Activated naive CD4-positive, alpha-beta T cell treated with anti-CD3 and anti-CD28 coated beads, Interleukin-2, amount 50 U/mL, for 24 hours (primary cell): ENCODE data around the gene CCDC80.
"Not testable (repeated sequence)": the region's sequence is repeated elsewhere in the genome, so short reads cannot be mapped to it uniquely, and the experiment has no call there.

Experiments used
- H3K27ac Mint-ChIP-seq: one replicate; pipeline ENCODE4 v1.8.0; 2021; ENCODE audit warnings: mild to moderate bottlenecking, mixed read lengths
- H3K27me3 Mint-ChIP-seq: one replicate; pipeline ENCODE4 v1.8.0; 2021; ENCODE audit warnings: mixed read lengths
- H3K36me3 Mint-ChIP-seq: one replicate; pipeline ENCODE4 v1.8.0; 2021; ENCODE audit warnings: mixed read lengths
- H3K4me1 Mint-ChIP-seq: one replicate; pipeline ENCODE4 v1.8.0; 2021; ENCODE audit warnings: mixed read lengths
- H3K4me3 Mint-ChIP-seq: one replicate; pipeline ENCODE4 v1.8.0; 2021; ENCODE audit warnings: mild to moderate bottlenecking, mixed read lengths
- H3K9me3 Mint-ChIP-seq: one replicate; pipeline ENCODE4 v1.8.0; 2021; ENCODE audit warnings: mixed read lengths

CCDC80 gene

DNA sequence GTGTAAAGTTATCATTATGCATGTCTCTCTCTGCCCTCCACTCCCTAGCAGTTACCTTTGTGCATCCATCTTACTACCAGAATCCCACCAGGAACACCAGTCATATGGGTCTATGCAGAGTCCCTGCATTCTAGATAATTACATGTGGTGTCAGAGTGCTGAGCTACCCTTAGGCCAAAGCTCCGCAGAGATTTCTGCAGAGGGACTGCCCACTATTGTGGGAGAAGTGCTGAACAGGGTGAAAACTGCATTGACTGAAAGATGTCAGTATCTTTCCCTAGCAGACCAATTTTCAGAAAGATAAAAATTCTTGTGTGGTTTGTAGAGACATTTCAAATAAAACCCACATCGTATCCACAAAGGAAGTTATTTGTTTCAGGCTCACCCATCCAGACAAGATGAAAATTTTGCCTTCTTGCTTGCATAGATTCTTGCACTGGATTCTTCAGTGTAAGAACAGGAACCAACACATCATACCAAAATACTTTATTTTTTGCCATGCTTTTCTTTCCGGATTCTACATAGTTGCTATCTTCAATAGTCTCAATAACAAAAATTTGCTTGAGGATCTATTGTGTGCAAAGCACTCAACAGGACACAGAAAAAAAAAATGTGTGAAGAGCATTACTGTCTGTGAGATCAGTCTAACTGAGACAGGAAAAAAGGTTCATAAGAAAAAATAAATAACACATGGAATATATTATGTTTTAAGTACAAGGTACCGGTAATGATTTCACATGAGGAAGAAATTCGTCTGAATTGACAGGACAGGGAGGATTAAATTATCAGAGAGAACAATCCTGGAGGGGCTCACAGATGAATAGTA is 32.0 kb upstream of the CCDC80 start:
- no peaks in the 10 kb centered on the region for H3K36me3 Mint-ChIP-seq
- H3K27ac Mint-ChIP-seq: no peak overlapping the region
- H3K4me3 Mint-ChIP-seq: no peak overlapping the region
- peaks cover 54% of the 10 kb centered on the region for H3K4me1 Mint-ChIP-seq
- no peaks in the 10 kb centered on the region for H3K9me3 Mint-ChIP-seq
- H3K27me3 Mint-ChIP-seq: no peaks in the 10 kb centered on the region

DNA sequence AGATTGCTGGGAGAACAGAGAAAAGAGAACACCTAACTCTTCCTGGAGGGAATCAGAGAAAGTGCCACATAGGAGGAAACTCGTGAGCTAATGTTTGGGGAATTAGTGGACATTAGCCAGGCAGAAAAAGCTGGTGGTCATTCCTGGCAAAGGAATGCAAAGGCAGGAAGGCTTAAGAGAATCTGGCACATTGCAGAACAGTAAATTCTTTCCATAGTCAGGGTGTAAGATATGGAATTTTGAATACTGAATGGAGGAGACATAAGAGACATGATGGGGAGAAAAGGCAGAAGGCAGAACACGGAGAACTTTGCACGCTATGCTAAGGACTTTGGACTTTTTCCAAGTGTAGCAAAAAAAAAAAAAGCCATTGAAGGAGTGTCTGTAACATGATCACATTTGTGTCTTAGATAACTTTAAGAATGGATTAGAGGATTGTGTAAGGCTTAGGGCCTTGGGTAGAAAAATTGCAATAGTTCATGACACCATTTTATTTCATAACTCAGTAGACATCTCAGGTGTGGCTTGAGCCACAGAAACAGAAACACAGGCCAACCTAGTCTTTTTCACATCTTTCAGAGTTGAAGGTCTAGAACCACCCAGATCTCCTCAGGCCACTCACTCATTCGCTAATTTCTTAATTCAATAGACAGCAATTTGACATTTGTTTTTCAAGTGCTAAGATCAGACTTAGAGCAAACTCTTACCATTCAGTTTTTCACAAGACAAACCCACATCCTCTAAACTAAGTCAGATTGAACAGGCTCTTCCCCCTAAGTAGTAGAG is 31.2 kb upstream of the CCDC80 start:
- H3K27ac Mint-ChIP-seq: no peak overlapping the region
- peaks cover 47% of the 10 kb centered on the region for H3K4me1 Mint-ChIP-seq
- no peaks in the 10 kb centered on the region for H3K9me3 Mint-ChIP-seq
- no peak overlapping the region for H3K4me3 Mint-ChIP-seq
- H3K36me3 Mint-ChIP-seq: no peaks in the 10 kb centered on the region
- H3K27me3 Mint-ChIP-seq: no peaks in the 10 kb centered on the region

DNA sequence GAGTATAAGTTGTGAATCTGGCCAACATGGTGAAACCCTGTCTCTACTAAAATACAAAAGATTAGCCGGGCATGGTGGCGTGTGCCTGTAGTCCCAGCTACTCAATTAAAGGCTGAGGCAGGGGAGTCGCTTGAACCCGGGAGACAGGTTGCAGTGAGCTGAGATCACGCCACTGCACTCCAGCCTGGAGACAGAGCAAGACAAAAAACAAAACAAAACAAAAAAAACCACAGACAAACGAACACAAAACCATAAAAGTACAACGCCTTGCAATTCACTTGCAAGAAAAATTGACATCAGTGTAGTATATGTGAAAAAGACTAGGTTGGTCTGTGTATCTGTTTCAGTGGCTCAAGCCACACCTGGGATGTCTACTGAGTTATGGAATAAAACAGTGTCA is 29.9 kb upstream of the CCDC80 start:
- H3K36me3 Mint-ChIP-seq: no peaks in the 10 kb centered on the region
- no peaks in the 10 kb centered on the region for H3K9me3 Mint-ChIP-seq
- no peak overlapping the region for H3K4me3 Mint-ChIP-seq
- H3K27ac Mint-ChIP-seq: no peak overlapping the region
- H3K4me1 Mint-ChIP-seq: peaks cover 34% of the 10 kb centered on the region
- H3K27me3 Mint-ChIP-seq: no peaks in the 10 kb centered on the region

GRCh38 chr3:112667599-112667998 is 26.7 kb upstream of the CCDC80 start:
- Mint-ChIP-seq H3K27ac (no peak overlapping the region), H3K4me3 (no peak overlapping the region)

GRCh38 chr3:112665009-112665408 is 24.1 kb upstream of the CCDC80 start:
- not testable (repeated sequence) for H3K36me3 Mint-ChIP-seq, H3K27ac Mint-ChIP-seq, H3K9me3 Mint-ChIP-seq, H3K4me3 Mint-ChIP-seq, H3K27me3 Mint-ChIP-seq, H3K4me1 Mint-ChIP-seq

More at GRCh38 chr3:112667599-112667998, 26.7 kb upstream of the CCDC80 start:
- Mint-ChIP-seq H3K9me3 (no peaks in the 10 kb centered on the region), H3K4me1 (peaks cover 13% of the 10 kb centered on the region), H3K27me3 (peaks cover 2% of the 10 kb centered on the region), H3K36me3 (peaks cover 2% of the 10 kb centered on the region)

DNA sequence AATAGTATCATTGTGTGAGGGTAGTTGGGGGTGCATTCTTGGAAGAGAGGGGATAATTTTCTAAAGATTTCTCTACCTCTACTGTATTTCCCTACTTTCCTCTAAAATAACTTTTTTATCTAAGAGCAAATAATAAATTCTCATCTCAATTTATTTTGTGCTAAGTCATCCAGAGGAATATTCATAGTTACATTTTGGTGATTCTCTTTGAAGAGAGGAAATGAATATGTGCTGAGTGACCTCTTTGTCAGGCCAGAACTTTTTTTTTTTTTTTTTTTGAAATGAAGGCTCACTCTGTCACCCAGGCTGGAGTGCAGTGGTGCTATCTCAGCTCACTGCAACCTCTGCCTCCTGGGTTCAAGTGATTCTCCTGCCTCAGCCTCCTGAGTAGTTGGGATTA is 15.1 kb upstream of the CCDC80 start:
- Mint-ChIP-seq H3K9me3 (no peaks in the 10 kb centered on the region), H3K27ac (no peak overlapping the region), H3K4me1 (no peaks in the 10 kb centered on the region), H3K36me3 (no peaks in the 10 kb centered on the region), H3K27me3 (peaks cover 1% of the 10 kb centered on the region), H3K4me3 (no peak overlapping the region)

DNA sequence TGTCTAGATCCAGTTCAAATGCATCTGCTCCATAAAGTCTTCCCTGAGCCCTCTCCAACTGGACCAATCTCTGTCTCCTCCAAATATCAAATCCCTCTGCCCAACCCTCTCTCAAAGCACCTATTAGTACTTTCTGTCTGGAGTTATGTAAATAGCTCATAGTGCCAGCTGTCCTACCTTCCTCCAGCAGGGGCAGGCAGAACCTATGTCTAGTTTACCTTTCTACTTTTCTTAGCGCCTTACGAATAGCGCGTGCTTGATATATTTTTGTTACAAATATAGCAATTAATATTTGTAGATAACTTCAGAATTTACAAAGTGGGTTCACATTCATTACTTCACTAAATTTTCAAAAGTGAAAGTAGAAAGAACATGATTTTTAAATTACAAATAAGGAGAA is 14.0 kb upstream of the CCDC80 start:
- no peak overlapping the region for H3K4me3 Mint-ChIP-seq
- H3K27ac Mint-ChIP-seq: no peak overlapping the region
- no peaks in the 10 kb centered on the region for H3K36me3 Mint-ChIP-seq
- H3K9me3 Mint-ChIP-seq: no peaks in the 10 kb centered on the region
- no peaks in the 10 kb centered on the region for H3K4me1 Mint-ChIP-seq
- H3K27me3 Mint-ChIP-seq: peaks cover 1% of the 10 kb centered on the region

GRCh38 chr3:112654492-112654891 is 13.5 kb upstream of the CCDC80 start:
- H3K27me3 Mint-ChIP-seq: peaks cover 1% of the 10 kb centered on the region

GRCh38 chr3:112653881-112654300 is 12.9 kb upstream of the CCDC80 start:
- H3K27ac Mint-ChIP-seq: no peak overlapping the region
- H3K36me3 Mint-ChIP-seq: no peaks in the 10 kb centered on the region
- no peak overlapping the region for H3K4me3 Mint-ChIP-seq
- H3K4me1 Mint-ChIP-seq: no peaks in the 10 kb centered on the region
- peaks cover 1% of the 10 kb centered on the region for H3K27me3 Mint-ChIP-seq
- no peaks in the 10 kb centered on the region for H3K9me3 Mint-ChIP-seq

More at GRCh38 chr3:112654492-112654891, 13.5 kb upstream of the CCDC80 start:
- Mint-ChIP-seq H3K4me3 (no peak overlapping the region), H3K27ac (no peak overlapping the region), H3K36me3 (no peaks in the 10 kb centered on the region), H3K9me3 (no peaks in the 10 kb centered on the region), H3K4me1 (no peaks in the 10 kb centered on the region)

DNA sequence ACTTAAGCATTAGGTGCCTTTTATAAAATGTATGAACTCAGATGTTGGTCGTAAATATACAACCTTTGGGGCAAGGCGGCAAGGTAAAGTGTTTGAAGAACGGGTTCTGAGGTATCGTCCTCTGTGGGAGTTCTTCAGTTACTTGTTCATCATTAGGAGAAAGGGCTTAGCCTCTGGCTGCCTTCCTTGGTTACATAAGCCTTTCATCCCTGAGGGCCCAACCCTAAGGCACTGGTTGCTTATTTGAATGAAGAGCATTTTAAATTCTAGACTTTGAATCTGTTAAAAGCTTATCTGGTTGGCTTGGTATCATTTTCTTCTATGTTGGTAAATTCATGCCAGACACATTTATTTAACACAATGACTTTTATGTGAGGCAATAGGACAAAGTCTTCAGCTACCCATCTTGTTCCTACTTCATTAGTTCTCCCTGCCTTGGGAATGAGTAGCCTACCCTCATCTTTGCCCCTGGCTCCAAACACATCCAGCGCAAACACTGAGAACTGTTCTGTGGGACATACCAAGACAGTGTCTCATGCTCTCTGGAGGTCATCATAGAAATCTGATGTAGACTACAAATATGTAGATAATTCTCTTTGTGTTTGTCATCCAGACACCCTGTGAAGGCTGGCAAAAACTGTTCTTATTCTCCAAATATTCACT is 12.4 kb upstream of the CCDC80 start:
- no peak overlapping the region for H3K27ac Mint-ChIP-seq
- peaks cover 1% of the 10 kb centered on the region for H3K27me3 Mint-ChIP-seq
- no peaks in the 10 kb centered on the region for H3K4me1 Mint-ChIP-seq
- no peaks in the 10 kb centered on the region for H3K9me3 Mint-ChIP-seq
- no peaks in the 10 kb centered on the region for H3K36me3 Mint-ChIP-seq
- no peak overlapping the region for H3K4me3 Mint-ChIP-seq

GRCh38 chr3:112651516-112651915 is 10.6 kb upstream of the CCDC80 start:
- H3K27me3 Mint-ChIP-seq: peaks cover 4% of the 10 kb centered on the region

GRCh38 chr3:112651071-112651470 is 10.1 kb upstream of the CCDC80 start:
- Mint-ChIP-seq H3K36me3 (no peaks in the 10 kb centered on the region), H3K27me3 (peaks cover 4% of the 10 kb centered on the region), H3K27ac (no peak overlapping the region), H3K4me3 (no peak overlapping the region), H3K4me1 (no peaks in the 10 kb centered on the region), H3K9me3 (no peaks in the 10 kb centered on the region)

More at GRCh38 chr3:112651516-112651915, 10.6 kb upstream of the CCDC80 start:
- no peaks in the 10 kb centered on the region for H3K9me3 Mint-ChIP-seq
- H3K4me3 Mint-ChIP-seq: no peak overlapping the region
- H3K36me3 Mint-ChIP-seq: no peaks in the 10 kb centered on the region
- no peak overlapping the region for H3K27ac Mint-ChIP-seq
- H3K4me1 Mint-ChIP-seq: no peaks in the 10 kb centered on the region

GRCh38 chr3:112650482-112650881 is 9.5 kb upstream of the CCDC80 start:
- Mint-ChIP-seq H3K27ac (no peak overlapping the region), H3K9me3 (no peaks in the 10 kb centered on the region), H3K4me1 (no peaks in the 10 kb centered on the region), H3K4me3 (no peak overlapping the region), H3K27me3 (peaks cover 4% of the 10 kb centered on the region), H3K36me3 (no peaks in the 10 kb centered on the region)

DNA sequence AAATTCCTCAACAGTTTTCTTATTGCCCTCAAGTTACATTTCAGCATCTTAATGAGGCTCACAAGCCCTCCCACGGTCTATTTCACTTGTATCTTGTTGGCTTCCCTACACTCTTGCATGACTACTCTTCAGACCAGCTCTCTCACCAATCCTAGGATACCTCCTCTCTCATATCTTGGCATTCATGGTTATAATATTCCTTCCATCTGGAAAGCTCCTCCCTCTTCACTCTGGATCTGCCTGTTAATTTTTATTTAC is 8.5 kb upstream of the CCDC80 start:
- H3K4me3 Mint-ChIP-seq: no peak overlapping the region
- H3K27me3 Mint-ChIP-seq: peaks cover 3% of the 10 kb centered on the region
- H3K9me3 Mint-ChIP-seq: no peaks in the 10 kb centered on the region
- no peak overlapping the region for H3K27ac Mint-ChIP-seq
- no peaks in the 10 kb centered on the region for H3K36me3 Mint-ChIP-seq
- no peaks in the 10 kb centered on the region for H3K4me1 Mint-ChIP-seq

GRCh38 chr3:112647122-112647521 is 6.2 kb upstream of the CCDC80 start:
- H3K27ac Mint-ChIP-seq: no peak overlapping the region
- H3K36me3 Mint-ChIP-seq: no peaks in the 10 kb centered on the region
- H3K4me1 Mint-ChIP-seq: peaks cover 15% of the 10 kb centered on the region
- peaks cover 5% of the 10 kb centered on the region for H3K27me3 Mint-ChIP-seq
- no peak overlapping the region for H3K4me3 Mint-ChIP-seq
- no peaks in the 10 kb centered on the region for H3K9me3 Mint-ChIP-seq

DNA sequence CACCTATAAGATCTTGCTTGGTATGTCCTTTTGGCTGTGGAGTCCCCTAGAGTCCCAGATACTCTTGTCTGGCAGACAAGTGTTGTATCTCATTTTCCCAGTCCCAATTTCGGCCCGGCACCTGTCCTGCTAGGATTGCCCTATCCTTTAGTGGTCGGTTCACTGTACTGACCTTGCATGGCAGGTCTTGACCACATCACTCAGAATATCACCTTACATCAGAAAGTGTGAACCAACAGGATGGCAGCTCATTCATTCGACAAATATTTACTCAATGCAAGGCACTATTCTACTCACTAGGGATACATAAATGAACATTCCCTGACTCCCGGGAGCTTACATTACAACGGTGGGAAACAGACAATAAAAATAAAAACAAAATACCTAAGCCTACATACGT is 5.7 kb upstream of the CCDC80 start:
- no peaks in the 10 kb centered on the region for H3K36me3 Mint-ChIP-seq

More for the DNA sequence above, 5.7 kb upstream of the CCDC80 start:
- Mint-ChIP-seq H3K27me3 (peaks cover 8% of the 10 kb centered on the region), H3K27ac (no peak overlapping the region), H3K4me1 (peaks cover 15% of the 10 kb centered on the region), H3K4me3 (no peak overlapping the region), H3K9me3 (no peaks in the 10 kb centered on the region)
